HepG2 (cell line): ENCODE data around the gene ACER2. TPM values are rescaled to one million over a fixed set of nuclear protein-coding genes. Genes with fewer than 3 reads are reported as not detected.

Experiments used
- E2F5 ChIP-seq: sonication (generic); formaldehyde crosslinking; conservative IDR thresholded peaks from 2 replicates; pipeline ENCODE4 v1.4.0; 2020; ENCODE audit warnings: missing genetic modification reagents
- ELF3 ChIP-seq: IDR thresholded peaks from 2 replicates; pipeline ENCODE4 v1.6.1; 2016; ENCODE audit warnings: missing genetic modification reagents, missing compliant biosample characterization
- RFX3 ChIP-seq: IDR thresholded peaks from 2 replicates; pipeline ENCODE4 v1.6.1; 2016; ENCODE audit warnings: missing biosample characterization, missing genetic modification reagents
- TRIM24 ChIP-seq: sonication (generic); formaldehyde crosslinking; IDR thresholded peaks from 2 replicates; pipeline ENCODE4 v1.8.0; 2022; ENCODE audit warnings: mild to moderate bottlenecking, missing genetic modification reagents
- YEATS2 ChIP-seq: sonication (generic); formaldehyde crosslinking; IDR thresholded peaks from 2 replicates; pipeline ENCODE4 v1.4.0; 2020; ENCODE audit warnings: missing genetic modification reagents, borderline replicate concordance
- ZBTB40 ChIP-seq, 2 experiments: fragments of 450-650 bp in 1 of 2; sonication (generic) in 1 of 2; formaldehyde crosslinking in 1 of 2; IDR thresholded peaks; 2 replicates each; pipeline versions ENCODE4 v1.6.1 to v1.8.0; 2016 to 2022; ENCODE audit warnings: antibody characterized with exemption in 1 of 2, mild to moderate bottlenecking in 1 of 2, missing genetic modification reagents in 1 of 2
- ZNF382 ChIP-seq: sonication (generic); formaldehyde crosslinking; IDR thresholded peaks from 2 replicates; pipeline ENCODE4 v1.5.0; 2020; ENCODE audit warnings: missing genetic modification reagents, mild to moderate bottlenecking, borderline replicate concordance
- ZNF468 ChIP-seq: sonication (generic); formaldehyde crosslinking; IDR thresholded peaks from 2 replicates; pipeline ENCODE4 v1.8.0; 2022; ENCODE audit warnings: mild to moderate bottlenecking, moderate library complexity, missing genetic modification reagents
- ZNF510 ChIP-seq: sonication (generic); formaldehyde crosslinking; IDR thresholded peaks from 2 replicates; pipeline ENCODE4 v1.4.0; 2020; ENCODE audit warnings: low read depth, mild to moderate bottlenecking, missing genetic modification reagents
- polyA plus RNA-seq, 8 experiments: library from polyadenylated mRNA; depleted of rRNA in 3 of 8; stranded (reverse) in 7 of 8; unstranded in 1 of 8; fragments of >200 nt; fragmentation: Illumina TruSeq in 4 of 8; extraction: Trizol in 4 of 8; gene quantifications; 2 replicates each; pipeline versions ENCODE4 v1.2.1 to v1.2.3, GENCODE V29; 2011 to 2016; ENCODE audit warnings: low read depth in 4 of 8, missing spikeins in 1 of 8, mixed read lengths in 1 of 8; ENCODE audit not compliant: insufficient read depth in 1 of 8
- total RNA-seq, 5 experiments: library from RNA; depleted of rRNA; stranded (reverse); fragments of >200 nt; fragmentation: Illumina TruSeq; extraction: Trizol; gene quantifications; 2 replicates each; pipeline ENCODE4 v1.2.3, GENCODE V29; 2016; ENCODE audit warnings: low read depth in 1 of 5
- TF ChIP-seq, protein P1 (sequence below): sonication (generic); formaldehyde crosslinking; IDR thresholded peaks from 2 replicates; pipeline ENCODE4 v1.5.0; 2020; ENCODE audit warnings: missing genetic modification reagents
- TF ChIP-seq, protein P2 (sequence below): sonication (generic); formaldehyde crosslinking; IDR thresholded peaks from 2 replicates; pipeline ENCODE4 v1.4.0; 2020; ENCODE audit warnings: missing genetic modification reagents
- TF ChIP-seq, protein P3 (sequence below): sonication (generic); formaldehyde crosslinking; conservative IDR thresholded peaks from 2 replicates; pipeline ENCODE4 v1.5.0; 2020; ENCODE audit warnings: missing genetic modification reagents

The ACER2 gene
- total and polyA plus RNA-seq, 2 of the 13 experiments (the other 11 are each of a cell fraction or from before 2014, with no cell fraction given): 1.9 to 3.4 TPM

DNA sequence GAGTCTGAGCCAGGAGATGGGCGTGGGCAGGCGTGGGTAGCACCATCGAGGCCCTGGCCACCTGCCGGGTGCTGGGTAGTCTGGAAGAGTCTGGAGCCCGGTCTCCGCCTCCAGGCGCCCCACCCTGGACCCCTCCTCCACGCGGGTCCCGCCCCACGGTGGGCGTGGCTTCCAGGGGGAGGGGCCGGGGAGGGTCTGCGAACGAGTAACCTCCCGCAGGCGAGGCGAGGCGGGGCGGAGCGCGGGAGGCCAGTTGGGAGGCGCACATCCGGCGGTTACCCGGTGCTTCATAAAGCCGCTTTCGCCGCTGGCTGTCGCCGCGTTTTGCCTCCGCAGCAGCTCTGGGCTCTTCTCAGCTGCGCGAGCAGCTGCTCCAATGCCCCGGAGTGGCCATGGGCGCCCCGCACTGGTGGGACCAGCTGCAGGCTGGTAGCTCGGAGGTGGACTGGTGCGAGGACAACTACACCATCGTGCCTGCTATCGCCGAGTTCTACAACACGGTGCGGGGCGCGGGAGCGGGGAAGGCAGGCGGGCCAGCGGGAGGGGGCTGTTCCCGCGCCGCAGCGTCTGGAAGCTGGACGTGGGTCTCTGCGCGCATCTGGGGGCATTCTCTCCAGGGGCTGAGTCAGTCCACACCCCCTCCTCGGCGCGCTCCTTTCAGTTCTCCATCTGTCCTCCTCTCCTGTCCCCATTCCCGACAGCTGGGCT lies at the start of gene ACER2 (continued):
- TF ChIP-seq ZBTB40 (IDR thresholded peaks at IDR 0.05) (no peak), ZBTB40 (CRISPR knock-in tag; IDR thresholded peaks at IDR 0.05) (peak; percentile 66; the same call in 1 of the 2 replicates), TRIM24 (CRISPR knock-in tag) (no peak), ZNF382 (no peak), RFX3 (CRISPR knock-in tag) (no peak), ELF3 (CRISPR knock-in tag) (no peak), E2F5 (CRISPR knock-in tag) (no peak; the same call in 1 of the 2 replicates), ZNF468 (CRISPR knock-in tag) (no peak), YEATS2 (no peak), ZNF510 (CRISPR knock-in tag) (no peak)
- TF ChIP-seq, protein P1, sequence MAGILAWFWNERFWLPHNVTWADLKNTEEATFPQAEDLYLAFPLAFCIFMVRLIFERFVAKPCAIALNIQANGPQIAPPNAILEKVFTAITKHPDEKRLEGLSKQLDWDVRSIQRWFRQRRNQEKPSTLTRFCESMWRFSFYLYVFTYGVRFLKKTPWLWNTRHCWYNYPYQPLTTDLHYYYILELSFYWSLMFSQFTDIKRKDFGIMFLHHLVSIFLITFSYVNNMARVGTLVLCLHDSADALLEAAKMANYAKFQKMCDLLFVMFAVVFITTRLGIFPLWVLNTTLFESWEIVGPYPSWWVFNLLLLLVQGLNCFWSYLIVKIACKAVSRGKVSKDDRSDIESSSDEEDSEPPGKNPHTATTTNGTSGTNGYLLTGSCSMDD: peak; percentile 72; the same call in 1 of the 2 replicates
- TF ChIP-seq, protein P2, sequence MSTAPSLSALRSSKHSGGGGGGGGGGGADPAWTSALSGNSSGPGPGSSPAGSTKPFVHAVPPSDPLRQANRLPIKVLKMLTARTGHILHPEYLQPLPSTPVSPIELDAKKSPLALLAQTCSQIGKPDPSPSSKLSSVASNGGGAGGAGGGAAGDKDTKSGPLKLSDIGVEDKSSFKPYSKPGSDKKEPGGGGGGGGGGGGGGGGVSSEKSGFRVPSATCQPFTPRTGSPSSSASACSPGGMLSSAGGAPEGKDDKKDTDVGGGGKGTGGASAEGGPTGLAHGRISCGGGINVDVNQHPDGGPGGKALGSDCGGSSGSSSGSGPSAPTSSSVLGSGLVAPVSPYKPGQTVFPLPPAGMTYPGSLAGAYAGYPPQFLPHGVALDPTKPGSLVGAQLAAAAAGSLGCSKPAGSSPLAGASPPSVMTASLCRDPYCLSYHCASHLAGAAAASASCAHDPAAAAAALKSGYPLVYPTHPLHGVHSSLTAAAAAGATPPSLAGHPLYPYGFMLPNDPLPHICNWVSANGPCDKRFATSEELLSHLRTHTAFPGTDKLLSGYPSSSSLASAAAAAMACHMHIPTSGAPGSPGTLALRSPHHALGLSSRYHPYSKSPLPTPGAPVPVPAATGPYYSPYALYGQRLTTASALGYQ (CRISPR knock-in tag): 0 out of 2 replicates have a peak, but pooled peaks have one; percentile 65
- TF ChIP-seq, protein P3, sequence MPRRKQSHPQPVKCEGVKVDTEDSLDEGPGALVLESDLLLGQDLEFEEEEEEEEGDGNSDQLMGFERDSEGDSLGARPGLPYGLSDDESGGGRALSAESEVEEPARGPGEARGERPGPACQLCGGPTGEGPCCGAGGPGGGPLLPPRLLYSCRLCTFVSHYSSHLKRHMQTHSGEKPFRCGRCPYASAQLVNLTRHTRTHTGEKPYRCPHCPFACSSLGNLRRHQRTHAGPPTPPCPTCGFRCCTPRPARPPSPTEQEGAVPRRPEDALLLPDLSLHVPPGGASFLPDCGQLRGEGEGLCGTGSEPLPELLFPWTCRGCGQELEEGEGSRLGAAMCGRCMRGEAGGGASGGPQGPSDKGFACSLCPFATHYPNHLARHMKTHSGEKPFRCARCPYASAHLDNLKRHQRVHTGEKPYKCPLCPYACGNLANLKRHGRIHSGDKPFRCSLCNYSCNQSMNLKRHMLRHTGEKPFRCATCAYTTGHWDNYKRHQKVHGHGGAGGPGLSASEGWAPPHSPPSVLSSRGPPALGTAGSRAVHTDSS: 0 out of 2 replicates have a peak, but pooled peaks have one; percentile 22
